Loucy (cell line): ENCODE measurements around the gene HNRNPF.
A peak's percentile ranks its signal among the peaks of the same experiment; 100 is the strongest.

Experiments used
- EZH2phosphoT487 ChIP-seq: fragments of 200-600 bp; IDR thresholded peaks from 2 replicates; pipeline ENCODE4 v1.6.1; 2018; ENCODE audit warnings: antibody characterized with exemption, mild to moderate bottlenecking, moderate library complexity, borderline replicate concordance
- TF ChIP-seq, protein P1 (sequence below): fragments of 200-600 bp; sonication (generic); conservative IDR thresholded peaks from 2 replicates; pipeline ENCODE4 v1.5.1; 2014; ENCODE audit warnings: mild to moderate bottlenecking, antibody characterized with exemption, low read length

DNA sequence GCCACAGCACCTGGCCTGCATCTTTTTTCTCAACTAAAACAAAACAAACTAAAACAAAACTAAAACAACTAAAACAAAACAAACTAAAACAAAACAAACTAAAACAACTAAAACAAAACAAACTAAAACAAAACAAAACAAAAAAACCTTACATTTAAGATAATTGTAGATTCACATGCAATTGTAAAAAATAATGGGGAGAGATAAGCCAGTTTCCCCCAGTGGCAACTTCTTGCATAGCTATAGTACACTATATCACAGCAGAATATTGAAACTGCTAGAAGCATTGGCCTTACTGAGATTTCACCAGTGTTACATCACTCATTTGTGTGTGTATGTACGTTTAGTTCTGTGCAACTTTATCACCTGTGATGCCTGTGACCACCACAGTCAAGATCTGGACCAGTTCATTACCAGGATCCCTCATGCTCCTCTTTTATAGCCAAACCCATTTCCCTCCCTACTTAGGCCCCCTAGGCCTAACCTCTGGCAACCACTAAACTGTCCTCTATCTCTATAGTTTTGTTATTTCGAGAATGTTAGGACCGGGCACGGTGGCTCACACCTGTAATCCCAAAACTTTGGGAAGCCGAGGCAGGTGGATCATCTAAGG lies 28.3 kb downstream of the HNRNPF start:
- TF ChIP-seq, protein P1, sequence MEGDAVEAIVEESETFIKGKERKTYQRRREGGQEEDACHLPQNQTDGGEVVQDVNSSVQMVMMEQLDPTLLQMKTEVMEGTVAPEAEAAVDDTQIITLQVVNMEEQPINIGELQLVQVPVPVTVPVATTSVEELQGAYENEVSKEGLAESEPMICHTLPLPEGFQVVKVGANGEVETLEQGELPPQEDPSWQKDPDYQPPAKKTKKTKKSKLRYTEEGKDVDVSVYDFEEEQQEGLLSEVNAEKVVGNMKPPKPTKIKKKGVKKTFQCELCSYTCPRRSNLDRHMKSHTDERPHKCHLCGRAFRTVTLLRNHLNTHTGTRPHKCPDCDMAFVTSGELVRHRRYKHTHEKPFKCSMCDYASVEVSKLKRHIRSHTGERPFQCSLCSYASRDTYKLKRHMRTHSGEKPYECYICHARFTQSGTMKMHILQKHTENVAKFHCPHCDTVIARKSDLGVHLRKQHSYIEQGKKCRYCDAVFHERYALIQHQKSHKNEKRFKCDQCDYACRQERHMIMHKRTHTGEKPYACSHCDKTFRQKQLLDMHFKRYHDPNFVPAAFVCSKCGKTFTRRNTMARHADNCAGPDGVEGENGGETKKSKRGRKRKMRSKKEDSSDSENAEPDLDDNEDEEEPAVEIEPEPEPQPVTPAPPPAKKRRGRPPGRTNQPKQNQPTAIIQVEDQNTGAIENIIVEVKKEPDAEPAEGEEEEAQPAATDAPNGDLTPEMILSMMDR = peak; percentile 39
- TF ChIP-seq EZH2phosphoT487 = no peak
